Measurements from ENCODE around the gene BCAS1.

The BCAS1 gene

GRCh38 chr20:53984356-53985149 is 85.8 kb downstream of the BCAS1 start:
- Histone ChIP-seq H3K27me3 (ENCODE audit: insufficient read depth, low read depth, severe bottlenecking) (peaks cover 93% of the 10 kb centered on the region), H3K36me3 (no peaks in the 10 kb centered on the region), H3K9me3 (ENCODE audit: severe bottlenecking) (peaks cover 2% of the 10 kb centered on the region), H3K27ac (no peak overlapping the region), H3K4me3 (ENCODE audit: low read depth, low read length) (no peak overlapping the region)
- no peak for DNase-seq
- TF ChIP-seq, protein P1, sequence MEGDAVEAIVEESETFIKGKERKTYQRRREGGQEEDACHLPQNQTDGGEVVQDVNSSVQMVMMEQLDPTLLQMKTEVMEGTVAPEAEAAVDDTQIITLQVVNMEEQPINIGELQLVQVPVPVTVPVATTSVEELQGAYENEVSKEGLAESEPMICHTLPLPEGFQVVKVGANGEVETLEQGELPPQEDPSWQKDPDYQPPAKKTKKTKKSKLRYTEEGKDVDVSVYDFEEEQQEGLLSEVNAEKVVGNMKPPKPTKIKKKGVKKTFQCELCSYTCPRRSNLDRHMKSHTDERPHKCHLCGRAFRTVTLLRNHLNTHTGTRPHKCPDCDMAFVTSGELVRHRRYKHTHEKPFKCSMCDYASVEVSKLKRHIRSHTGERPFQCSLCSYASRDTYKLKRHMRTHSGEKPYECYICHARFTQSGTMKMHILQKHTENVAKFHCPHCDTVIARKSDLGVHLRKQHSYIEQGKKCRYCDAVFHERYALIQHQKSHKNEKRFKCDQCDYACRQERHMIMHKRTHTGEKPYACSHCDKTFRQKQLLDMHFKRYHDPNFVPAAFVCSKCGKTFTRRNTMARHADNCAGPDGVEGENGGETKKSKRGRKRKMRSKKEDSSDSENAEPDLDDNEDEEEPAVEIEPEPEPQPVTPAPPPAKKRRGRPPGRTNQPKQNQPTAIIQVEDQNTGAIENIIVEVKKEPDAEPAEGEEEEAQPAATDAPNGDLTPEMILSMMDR (IDR thresholded peaks at IDR 0.05; ENCODE audit: low read depth, low read length): no peak

DNA sequence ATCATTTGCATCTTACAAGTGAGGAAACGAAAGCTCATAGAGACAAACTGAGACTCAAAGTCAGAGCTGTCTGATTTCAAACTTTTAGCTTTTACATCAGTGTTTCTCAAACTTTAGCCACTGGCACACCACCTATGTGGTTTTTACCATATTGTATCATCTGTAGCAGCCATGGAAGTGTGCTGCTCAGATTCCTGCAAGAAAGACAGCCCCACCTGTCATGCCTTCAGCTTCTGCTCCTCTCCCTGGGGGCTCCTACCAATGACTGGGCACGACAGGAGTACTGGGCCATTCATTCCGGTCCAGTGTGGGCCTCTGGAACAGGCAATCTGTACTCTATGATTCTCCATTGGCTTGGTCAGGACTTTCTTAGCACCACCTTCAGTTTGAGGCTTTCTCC is 87.0 kb downstream of the BCAS1 start:
- H3K36me3 ChIP-seq: no peaks in the 10 kb centered on the region
- DNase-seq: no peak
- no peak overlapping the region for H3K4me3 ChIP-seq (ENCODE audit: low read depth, low read length)
- peaks cover 88% of the 10 kb centered on the region for H3K27me3 ChIP-seq (ENCODE audit: insufficient read depth, low read depth, severe bottlenecking)
- peaks cover 2% of the 10 kb centered on the region for H3K9me3 ChIP-seq (ENCODE audit: severe bottlenecking)
- TF ChIP-seq, protein P1 (IDR thresholded peaks at IDR 0.05; ENCODE audit: low read depth, low read length): no peak
- no peak overlapping the region for H3K27ac ChIP-seq

DNA sequence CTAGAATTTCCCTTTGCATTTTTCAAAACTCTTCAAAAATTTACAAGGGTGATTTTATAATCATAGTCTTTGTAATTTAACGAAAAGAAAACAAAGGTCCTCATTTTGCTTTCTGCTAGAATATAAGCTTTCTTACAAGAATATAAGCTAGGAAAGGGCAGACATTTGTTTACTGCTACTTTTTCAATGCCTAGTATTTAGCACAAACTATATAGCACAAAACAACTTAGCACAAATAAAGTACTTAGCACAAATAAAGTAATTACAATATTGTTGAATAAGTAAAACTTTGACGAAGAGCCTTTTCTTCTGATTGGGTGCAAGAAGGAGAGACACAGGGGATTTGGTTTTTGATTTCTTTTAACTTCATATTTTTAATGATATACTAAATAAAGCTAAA is 87.8 kb downstream of the BCAS1 start:
- no peak for DNase-seq
- Histone ChIP-seq H3K27me3 (ENCODE audit: insufficient read depth, low read depth, severe bottlenecking) (peaks cover 81% of the 10 kb centered on the region), H3K27ac (no peak overlapping the region), H3K4me3 (ENCODE audit: low read depth, low read length) (no peak overlapping the region), H3K36me3 (no peaks in the 10 kb centered on the region), H3K9me3 (ENCODE audit: severe bottlenecking) (peaks cover 2% of the 10 kb centered on the region)
- TF ChIP-seq, protein P1 (IDR thresholded peaks at IDR 0.05; ENCODE audit: low read depth, low read length): no peak

GRCh38 chr20:53981752-53982437 is 88.5 kb downstream of the BCAS1 start:
- Histone ChIP-seq H3K27me3 (ENCODE audit: insufficient read depth, low read depth, severe bottlenecking) (peaks cover 73% of the 10 kb centered on the region), H3K4me3 (ENCODE audit: low read depth, low read length) (no peak overlapping the region), H3K27ac (no peak overlapping the region), H3K36me3 (no peaks in the 10 kb centered on the region), H3K9me3 (ENCODE audit: severe bottlenecking) (peaks cover 2% of the 10 kb centered on the region)
- TF ChIP-seq, protein P1 (IDR thresholded peaks at IDR 0.05; ENCODE audit: low read depth, low read length): no peak
- DNase-seq: no peak

DNA sequence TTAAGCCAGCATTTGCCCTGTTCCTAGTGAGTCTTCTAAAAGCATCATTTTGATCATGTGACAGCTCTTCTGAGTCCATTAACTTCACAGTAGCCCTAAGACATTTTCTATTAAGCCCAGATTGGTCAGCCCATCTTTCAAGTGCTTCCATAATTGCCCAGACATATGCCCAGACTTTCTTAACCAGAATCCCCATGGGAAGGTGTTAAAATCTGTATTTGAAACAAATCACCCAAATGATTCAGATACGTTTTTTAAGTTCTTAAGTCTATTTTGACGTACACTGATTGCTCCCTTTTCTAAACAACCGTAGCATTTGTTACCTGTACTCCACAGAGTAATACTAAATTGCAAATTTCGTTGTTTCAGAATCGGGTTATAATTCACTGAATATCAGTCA is 89.3 kb downstream of the BCAS1 start:
- peaks cover 68% of the 10 kb centered on the region for H3K27me3 ChIP-seq (ENCODE audit: insufficient read depth, low read depth, severe bottlenecking)
- DNase-seq: no peak
- no peak overlapping the region for H3K27ac ChIP-seq
- H3K9me3 ChIP-seq (ENCODE audit: severe bottlenecking): peaks cover 2% of the 10 kb centered on the region
- no peak overlapping the region for H3K4me3 ChIP-seq (ENCODE audit: low read depth, low read length)
- no peaks in the 10 kb centered on the region for H3K36me3 ChIP-seq
- TF ChIP-seq, protein P1 (IDR thresholded peaks at IDR 0.05; ENCODE audit: low read depth, low read length): no peak

Data from WERI-Rb-1 (cell line).